ENCODE results near the gene SLC16A4. TPM values are rescaled to one million over a fixed set of nuclear protein-coding genes. Genes with fewer than 3 reads are reported as not detected.
"Not testable (repeated sequence)": the region's sequence is repeated elsewhere in the genome, so short reads cannot be mapped to it uniquely, and the experiment has no call there.

SLC16A4 gene
- total and polyA plus RNA-seq, 2 of the 8 experiments (the other 6 are each of a cell fraction or from before 2014, with no cell fraction given) = 0.30 to 0.43 TPM

DNA sequence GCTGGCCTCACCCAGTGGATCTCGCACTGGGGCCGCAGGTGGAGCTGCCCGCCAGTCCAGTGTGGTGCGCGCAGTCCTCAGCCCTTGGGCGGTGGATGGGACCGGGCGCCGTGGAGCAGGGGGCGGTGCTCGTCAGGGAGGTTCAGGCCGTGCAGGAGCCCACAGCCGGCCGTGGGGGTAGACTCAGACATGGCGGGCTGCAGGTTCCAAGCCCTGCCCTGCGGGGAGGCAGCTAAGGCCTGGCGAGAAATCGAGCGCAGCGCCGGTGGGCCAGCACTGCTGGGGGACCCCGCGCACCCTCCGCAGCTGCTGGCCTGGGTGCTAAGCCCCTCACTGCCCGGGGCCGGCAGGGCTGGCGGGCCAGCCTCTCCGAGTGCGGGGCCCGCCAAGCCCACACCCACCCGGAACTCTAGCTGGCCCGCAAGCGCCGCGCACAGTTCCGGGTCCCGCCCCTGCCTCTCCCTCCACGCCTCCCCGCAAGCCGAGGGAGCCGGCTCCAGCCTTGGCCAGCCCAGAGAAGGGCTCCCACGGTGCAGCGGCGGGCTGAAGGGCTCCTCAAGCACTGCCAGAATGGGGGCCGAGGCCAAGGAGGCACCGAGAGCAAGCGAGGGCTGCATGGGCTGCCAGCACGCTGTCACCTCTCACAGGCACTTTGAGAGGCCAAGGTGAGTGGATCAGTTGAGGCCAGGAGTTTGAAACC, 5.6 kb upstream of the SLC16A4 start:
- H4K8ac ChIP-seq (ENCODE audit: extremely low read depth, insufficient read depth, low read length) = not testable (repeated sequence)
- 93% methylated on average over 35 of the region's 48 CpGs; no CpG with 5 or more reads in 1 of the 2 experiments for WGBS, 2 experiments (ENCODE audit: extremely low coverage in 1 of 2, insufficient coverage in 1 of 2, insufficient read length in 1 of 2, insufficient replicate concordance in 2 of 2, low coverage in 1 of 2, low lambda C conversion rate in 2 of 2, missing lambda C conversion rate in 1 of 2)

More for the DNA sequence above, 5.6 kb upstream of the SLC16A4 start:
- H2AK5ac ChIP-seq (ENCODE audit: low read depth, low read length); H3K4me1 ChIP-seq (replicated peaks in 1 of 4; ENCODE audit: control insufficient read depth in 3 of 4, insufficient read depth in 4 of 4, low read length in 3 of 4); H3K23ac ChIP-seq (ENCODE audit: insufficient read length); H4K20me1 ChIP-seq (replicated peaks in 1 of 2; ENCODE audit: control insufficient read depth in 1 of 2, insufficient read depth in 2 of 2, low read length in 2 of 2); H2BK15ac ChIP-seq (ENCODE audit: low read length); H3K4me3 ChIP-seq (ENCODE audit: extremely low read depth in 1 of 4, insufficient read depth in 2 of 4, low read depth in 3 of 4, low read length in 4 of 4); H2AFZ ChIP-seq (ENCODE audit: low read length); H3K14ac ChIP-seq (ENCODE audit: insufficient read length); H3K79me2 ChIP-seq (ENCODE audit: control insufficient read depth in 1 of 2, insufficient read depth in 2 of 2, low read length in 2 of 2); H2BK120ac ChIP-seq (replicated peaks; ENCODE audit: low read depth, low read length); H3K9me3 ChIP-seq (ENCODE audit: insufficient read depth in 2 of 2, low read depth in 1 of 2, low read length in 1 of 2); H3K27ac ChIP-seq (ENCODE audit: low read depth, low read length); DNase-seq (ENCODE audit: low read depth in 1 of 2, low spot score in 2 of 2); H3K79me1 ChIP-seq (ENCODE audit: low read depth, low read length); H4K5ac ChIP-seq (ENCODE audit: insufficient read length, low read depth, low read length); H3K56ac ChIP-seq (replicated peaks; ENCODE audit: insufficient read length, low read depth, low read length); H3K4me2 ChIP-seq (ENCODE audit: insufficient read depth in 1 of 2, low read depth in 2 of 2, low read length in 2 of 2); H3K27me3 ChIP-seq (replicated peaks in 1 of 4; ENCODE audit: control insufficient read depth in 3 of 4, extremely low read depth in 1 of 4, insufficient read depth in 3 of 4, low read length in 3 of 4); H2BK20ac ChIP-seq (ENCODE audit: low read length); H2BK5ac ChIP-seq (ENCODE audit: low read depth, low read length); H3K9ac ChIP-seq (replicated peaks in 1 of 4; ENCODE audit: extremely low read depth in 1 of 4, low read depth in 3 of 4, low read length in 3 of 4); H2BK12ac ChIP-seq (ENCODE audit: low read depth, low read length); H3K23me2 ChIP-seq (ENCODE audit: low read depth, low read length); H4K91ac ChIP-seq (replicated peaks; ENCODE audit: insufficient read length, low read length); H3K4ac ChIP-seq (replicated peaks; ENCODE audit: insufficient read length, low read depth, low read length); FAIRE-seq; H3K18ac ChIP-seq (ENCODE audit: extremely low read depth, low read length): not testable (repeated sequence)
- H3K36me3 ChIP-seq (ENCODE audit: control insufficient read depth in 2 of 4, insufficient read depth in 4 of 4, low read length in 3 of 4) = peaks cover 0 to 27% (median 7%) of the 10 kb centered on the region in 4 experiments; a peak in 6 of 8 replicates
- ChIA-PET CTCF (ENCODE audit: partially characterized antibody) (interaction anchor here (1.2 to 2.3 kb wide), 3 partner anchors 15 to 194 kb away, joined by 4 to 7 read pairs (median 7); no protein-coding TSS in a partner anchor), POLR2A (ENCODE audit: partially characterized antibody) (interaction anchor here (0.7 to 1.6 kb wide), 3 partner anchors 8 to 58 kb away, joined by 3 to 8 read pairs (median 6); partner anchors contain the start of genes LAMTOR5 and RBM15)

Measured in H1 (cell line).